SK-N-MC (cell line): ENCODE measurements around the gene ESR1.

Experiments
- DNase-seq: peaks from one replicate; pipeline ENCODE4 v3.0.0-alpha.2; 2011; ENCODE audit warnings: low read depth, low spot score
- H3K27ac ChIP-seq: fragments of 200-600 bp; sonication (generic); 2 replicates; pipeline ENCODE4 v1.5.1; 2016; ENCODE audit warnings: mixed run types
- H3K36me3 ChIP-seq: fragments of 200-600 bp; sonication (generic); 2 replicates; pipeline ENCODE4 v1.6.1; 2017; ENCODE audit warnings: antibody characterized with exemption, low read length, mixed read lengths; ENCODE audit not compliant: insufficient read depth
- H3K4me3 ChIP-seq: fragments of 200-600 bp; sonication (generic); 2 replicates; pipeline ENCODE4 v1.5.1; 2016
- H3K9ac ChIP-seq: fragments of 200-600 bp; sonication (generic); 2 replicates; pipeline ENCODE4 v1.8.0; 2017; ENCODE audit warnings: mixed run types, mixed read lengths; ENCODE audit not compliant: insufficient read length
- H3K9me3 ChIP-seq: fragments of 200-600 bp; sonication (generic); 2 replicates; pipeline ENCODE4 v1.6.1; 2017; ENCODE audit warnings: low read depth, mild to moderate bottlenecking, antibody characterized with exemption, low read length, moderate library complexity, mixed read lengths
- EZH2 ChIP-seq: fragments of 200-600 bp; sonication (generic); IDR thresholded peaks from one replicate; pipeline ENCODE4 v1.6.1; 2017; ENCODE audit warnings: antibody characterized with exemption
- FOXP2 ChIP-seq: optimal IDR thresholded peaks from 2 replicates; pipeline ENCODE3; 2011; ENCODE audit warnings: mild to moderate bottlenecking, moderate library complexity; ENCODE audit not compliant: insufficient read depth; ENCODE audit errors: extremely low read length, control extremely low read depth
- POLR2AphosphoS5 ChIP-seq: IDR thresholded peaks from 2 replicates; pipeline ENCODE4 v1.6.1; 2012; ENCODE audit warnings: mild to moderate bottlenecking, low read depth, low read length, borderline replicate concordance

The ESR1 gene

DNA sequence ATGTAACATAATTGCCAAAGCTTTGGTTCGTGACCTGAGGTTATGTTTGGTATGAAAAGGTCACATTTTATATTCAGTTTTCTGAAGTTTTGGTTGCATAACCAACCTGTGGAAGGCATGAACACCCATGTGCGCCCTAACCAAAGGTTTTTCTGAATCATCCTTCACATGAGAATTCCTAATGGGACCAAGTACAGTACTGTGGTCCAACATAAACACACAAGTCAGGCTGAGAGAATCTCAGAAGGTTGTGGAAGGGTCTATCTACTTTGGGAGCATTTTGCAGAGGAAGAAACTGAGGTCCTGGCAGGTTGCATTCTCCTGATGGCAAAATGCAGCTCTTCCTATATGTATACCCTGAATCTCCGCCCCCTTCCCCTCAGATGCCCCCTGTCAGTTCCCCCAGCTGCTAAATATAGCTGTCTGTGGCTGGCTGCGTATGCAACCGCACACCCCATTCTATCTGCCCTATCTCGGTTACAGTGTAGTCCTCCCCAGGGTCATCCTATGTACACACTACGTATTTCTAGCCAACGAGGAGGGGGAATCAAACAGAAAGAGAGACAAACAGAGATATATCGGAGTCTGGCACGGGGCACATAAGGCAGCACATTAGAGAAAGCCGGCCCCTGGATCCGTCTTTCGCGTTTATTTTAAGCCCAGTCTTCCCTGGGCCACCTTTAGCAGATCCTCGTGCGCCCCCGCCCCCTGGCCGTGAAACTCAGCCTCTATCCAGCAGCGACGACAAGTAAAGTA lies 547 bp upstream of the ESR1 start:
- no peak for DNase-seq
- Histone ChIP-seq H3K9me3 (no peaks in the 10 kb centered on the region), H3K36me3 (no peaks in the 10 kb centered on the region), H3K9ac (no peak overlapping the region), H3K4me3 (0 out of 2 replicates have a peak overlapping the region, but pooled peaks have one; percentile 21), H3K27ac (no peak overlapping the region)
- TF ChIP-seq FOXP2 (no peak), EZH2 (no peak), POLR2AphosphoS5 (no peak)

- TF ChIP-seq POLR2AphosphoS5 (no peak), EZH2 (peak; percentile 86)
- no peaks in the 10 kb centered on the region for H3K36me3 ChIP-seq
- H3K9ac ChIP-seq: no peak overlapping the region
These were observed 1.1 kb downstream of the ESR1 start for GRCh38 chr6:151808371-151809241.

DNA sequence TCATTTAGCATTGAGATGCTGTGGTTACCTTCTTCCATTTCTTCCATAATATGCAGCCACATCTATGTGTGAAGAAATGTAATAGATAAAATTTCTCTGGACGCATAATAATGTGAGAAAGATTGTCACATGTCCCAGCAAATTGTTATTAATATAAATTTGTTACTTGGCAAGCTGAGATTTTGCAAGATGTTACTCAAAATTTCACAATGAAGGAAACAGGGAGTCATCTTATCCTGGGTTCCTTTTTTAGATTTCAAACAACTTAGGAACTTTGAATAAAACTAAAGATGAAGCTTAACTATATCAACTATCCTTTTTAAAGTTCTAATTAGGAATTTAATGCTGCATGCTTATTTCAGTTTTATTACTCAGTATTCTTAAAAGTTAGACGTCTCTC lies 3.6 kb downstream of the ESR1 start:
- no peaks in the 10 kb centered on the region for H3K36me3 ChIP-seq
- H3K27ac ChIP-seq: no peak overlapping the region
- no peak overlapping the region for H3K9ac ChIP-seq
- no peaks in the 10 kb centered on the region for H3K9me3 ChIP-seq
- TF ChIP-seq POLR2AphosphoS5 (no peak), FOXP2 (no peak), EZH2 (no peak)
- DNase-seq: no peak
- no peak overlapping the region for H3K4me3 ChIP-seq

More at GRCh38 chr6:151808371-151809241, 1.1 kb downstream of the ESR1 start:
- Histone ChIP-seq H3K4me3 (peak overlapping the region; percentile 39; the same call in 1 of the 2 replicates), H3K9me3 (no peaks in the 10 kb centered on the region), H3K27ac (no peak overlapping the region)
- no peak for DNase-seq

- no peak overlapping the region for H3K4me3 ChIP-seq
- DNase-seq: no peak
- no peak overlapping the region for H3K27ac ChIP-seq
- no peaks in the 10 kb centered on the region for H3K36me3 ChIP-seq
- no peaks in the 10 kb centered on the region for H3K9me3 ChIP-seq
- no peak for TF ChIP-seq POLR2AphosphoS5
- no peak for TF ChIP-seq FOXP2
- no peak for TF ChIP-seq EZH2
- H3K9ac ChIP-seq: no peak overlapping the region
These were observed 6.4 kb downstream of the ESR1 start for GRCh38 chr6:151813858-151814257.

DNA sequence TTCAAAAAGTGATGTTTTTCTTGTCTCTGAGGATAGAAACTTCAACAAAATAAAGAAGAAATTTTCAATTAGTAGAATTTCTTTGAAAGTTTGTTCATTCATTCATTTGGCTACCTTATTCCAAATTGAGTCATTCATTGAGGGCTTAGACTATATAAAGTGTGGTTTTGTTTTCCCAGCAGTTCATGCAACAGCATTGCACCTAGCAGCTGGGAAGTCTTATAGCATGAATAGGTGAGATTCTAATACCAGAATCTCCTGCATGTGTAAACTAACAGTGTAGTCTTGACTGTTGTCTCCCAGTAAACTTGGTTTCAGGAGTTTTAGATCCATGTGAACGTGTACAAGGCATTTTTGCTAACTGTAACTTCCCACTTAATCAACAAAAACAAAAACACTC lies 7.1 kb downstream of the ESR1 start:
- H3K27ac ChIP-seq: no peak overlapping the region
- H3K36me3 ChIP-seq: no peaks in the 10 kb centered on the region
- no peak for DNase-seq
- no peaks in the 10 kb centered on the region for H3K9me3 ChIP-seq
- no peak for TF ChIP-seq EZH2
- no peak for TF ChIP-seq FOXP2
- H3K9ac ChIP-seq: no peak overlapping the region
- H3K4me3 ChIP-seq: no peak overlapping the region

- Histone ChIP-seq H3K27ac (no peak overlapping the region), H3K4me3 (no peak overlapping the region), H3K9me3 (no peaks in the 10 kb centered on the region), H3K36me3 (no peaks in the 10 kb centered on the region), H3K9ac (no peak overlapping the region)
- TF ChIP-seq POLR2AphosphoS5: no peak
- DNase-seq: no peak
These were observed 15.0 kb downstream of the ESR1 start for GRCh38 chr6:151822252-151823111.

GRCh38 chr6:151826517-151827142 lies 19.1 kb downstream of the ESR1 start:
- H3K9me3 ChIP-seq: no peaks in the 10 kb centered on the region
- H3K9ac ChIP-seq: no peak overlapping the region
- DNase-seq: no peak
- H3K4me3 ChIP-seq: no peak overlapping the region
- H3K36me3 ChIP-seq: no peaks in the 10 kb centered on the region
- no peak overlapping the region for H3K27ac ChIP-seq
- TF ChIP-seq FOXP2 (no peak), POLR2AphosphoS5 (no peak), EZH2 (no peak)

DNA sequence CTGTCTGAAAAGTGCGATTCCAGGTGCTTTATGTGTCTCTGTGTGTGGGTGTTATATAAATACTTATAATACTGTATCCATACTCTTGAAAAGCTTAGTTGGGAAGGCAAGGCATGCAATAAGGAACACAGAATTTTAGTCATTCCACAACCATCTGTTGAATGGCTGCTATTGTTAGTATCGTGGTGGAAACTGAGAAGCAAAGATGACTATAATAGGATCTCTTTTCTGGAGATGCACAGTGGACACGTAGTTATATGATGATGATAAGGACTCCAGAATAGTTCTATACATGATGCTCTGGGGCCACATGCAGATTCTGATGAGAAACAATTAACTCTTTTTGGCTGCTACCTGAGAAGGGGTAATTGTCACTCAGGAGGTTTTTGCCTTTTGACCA lies 25.2 kb downstream of the ESR1 start:
- Histone ChIP-seq H3K9me3 (no peaks in the 10 kb centered on the region), H3K4me3 (no peak overlapping the region), H3K36me3 (no peaks in the 10 kb centered on the region), H3K27ac (no peak overlapping the region), H3K9ac (no peak overlapping the region)
- no peak for DNase-seq
- no peak for TF ChIP-seq FOXP2
- no peak for TF ChIP-seq EZH2
- no peak for TF ChIP-seq POLR2AphosphoS5
